ENCODE measurements around the gene TMX3. TPM values are rescaled to one million over a fixed set of nuclear protein-coding genes. Genes with fewer than 3 reads are reported as not detected.

TMX3 gene
- total RNA-seq, 1 donor from 2014 or later: 30.8 TPM

DNA sequence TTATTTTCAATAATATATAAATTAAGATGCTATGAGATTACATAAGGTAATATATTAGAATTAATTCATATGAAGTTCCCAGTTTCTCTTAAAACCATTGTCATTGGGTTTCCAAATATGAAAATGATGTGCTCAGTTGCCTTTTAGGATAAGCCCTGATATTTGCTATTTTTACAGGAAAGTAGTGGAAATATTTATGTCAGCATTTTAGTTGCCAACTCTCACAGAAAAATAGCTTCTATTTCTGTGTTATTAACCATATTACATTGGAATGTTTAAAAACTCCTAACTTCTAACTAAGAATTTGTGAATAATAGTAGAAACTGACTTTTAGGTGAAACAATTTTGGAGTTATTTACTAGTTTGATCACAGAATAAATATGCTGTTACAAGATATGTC lies 74.0 kb downstream of the TMX3 start:
- TF ChIP-seq, protein P1, sequence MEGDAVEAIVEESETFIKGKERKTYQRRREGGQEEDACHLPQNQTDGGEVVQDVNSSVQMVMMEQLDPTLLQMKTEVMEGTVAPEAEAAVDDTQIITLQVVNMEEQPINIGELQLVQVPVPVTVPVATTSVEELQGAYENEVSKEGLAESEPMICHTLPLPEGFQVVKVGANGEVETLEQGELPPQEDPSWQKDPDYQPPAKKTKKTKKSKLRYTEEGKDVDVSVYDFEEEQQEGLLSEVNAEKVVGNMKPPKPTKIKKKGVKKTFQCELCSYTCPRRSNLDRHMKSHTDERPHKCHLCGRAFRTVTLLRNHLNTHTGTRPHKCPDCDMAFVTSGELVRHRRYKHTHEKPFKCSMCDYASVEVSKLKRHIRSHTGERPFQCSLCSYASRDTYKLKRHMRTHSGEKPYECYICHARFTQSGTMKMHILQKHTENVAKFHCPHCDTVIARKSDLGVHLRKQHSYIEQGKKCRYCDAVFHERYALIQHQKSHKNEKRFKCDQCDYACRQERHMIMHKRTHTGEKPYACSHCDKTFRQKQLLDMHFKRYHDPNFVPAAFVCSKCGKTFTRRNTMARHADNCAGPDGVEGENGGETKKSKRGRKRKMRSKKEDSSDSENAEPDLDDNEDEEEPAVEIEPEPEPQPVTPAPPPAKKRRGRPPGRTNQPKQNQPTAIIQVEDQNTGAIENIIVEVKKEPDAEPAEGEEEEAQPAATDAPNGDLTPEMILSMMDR (conservative IDR thresholded peaks at IDR 0.05; ENCODE audit: low read depth, low read length): no peak
- no peak for DNase-seq (ENCODE audit: low read depth)
- no peak overlapping the region for H3K4me3 ChIP-seq (ENCODE audit: low read depth, low read length)

GRCh38 chr18:68638613-68639012 lies 76.3 kb downstream of the TMX3 start:
- H3K4me3 ChIP-seq (ENCODE audit: low read depth, low read length): no peak overlapping the region
- no peak for DNase-seq (ENCODE audit: low read depth)
- TF ChIP-seq, protein P1 (conservative IDR thresholded peaks at IDR 0.05; ENCODE audit: low read depth, low read length): no peak

- no peak overlapping the region for H3K4me3 ChIP-seq (ENCODE audit: low read depth, low read length)
- TF ChIP-seq, protein P1 (conservative IDR thresholded peaks at IDR 0.05; ENCODE audit: low read depth, low read length): no peak
- no peak for DNase-seq (ENCODE audit: low read depth)
Observed at GRCh38 chr18:68627812-68628211, 87.1 kb downstream of the TMX3 start.

Other genes starting within 250 kb of the TMX3 start
- gene CCDC102B, start 83.0 kb upstream of the TMX3 start, total RNA-seq: 0.17 and 0.43 TPM in 2 replicates

All from epithelial cell of proximal tubule (primary cell).